ENCODE results near the gene RCVRN.

The RCVRN gene

GRCh38 chr17:9894231-9894630, 10.8 kb downstream of the RCVRN start:
- no peak for DNase-seq

GRCh38 chr17:9893411-9894012, 11.6 kb downstream of the RCVRN start:
- no peak for DNase-seq

- DNase-seq, result no peak
Measured at GRCh38 chr17:9890124-9890523, 14.9 kb downstream of the RCVRN start.

GRCh38 chr17:9887508-9887907, 17.6 kb downstream of the RCVRN start:
- no peak for DNase-seq

GRCh38 chr17:9886141-9886930, 18.7 kb downstream of the RCVRN start:
- no peak for DNase-seq

GRCh38 chr17:9883451-9883850, 21.6 kb downstream of the RCVRN start:
- no peak for DNase-seq

- DNase-seq, result no peak
Measured at GRCh38 chr17:9880582-9880999, 24.5 kb downstream of the RCVRN start.

- no peak for DNase-seq
Measured at GRCh38 chr17:9878786-9879525, 26.1 kb downstream of the RCVRN start.

- DNase-seq, result no peak
Measured at GRCh38 chr17:9878356-9878755, 26.7 kb downstream of the RCVRN start.

- no peak for DNase-seq
Measured at GRCh38 chr17:9875441-9875840, 29.6 kb downstream of the RCVRN start.

- no peak for DNase-seq
Measured at GRCh38 chr17:9874722-9875121, 30.3 kb downstream of the RCVRN start.

GRCh38 chr17:9872852-9873251, 32.2 kb downstream of the RCVRN start:
- DNase-seq, result no peak

GRCh38 chr17:9868552-9868951, 36.5 kb downstream of the RCVRN start:
- no peak for DNase-seq

GRCh38 chr17:9865586-9865985, 39.5 kb downstream of the RCVRN start:
- no peak for DNase-seq

GRCh38 chr17:9862949-9863348, 42.1 kb downstream of the RCVRN start:
- no peak for DNase-seq

GRCh38 chr17:9862220-9862619, 42.9 kb downstream of the RCVRN start:
- no peak for DNase-seq

- DNase-seq, result no peak
Measured at GRCh38 chr17:9860851-9861250, 44.2 kb downstream of the RCVRN start.

GRCh38 chr17:9859781-9860180, 45.3 kb downstream of the RCVRN start:
- DNase-seq, result no peak

GRCh38 chr17:9855036-9855435, 50.0 kb downstream of the RCVRN start:
- no peak for DNase-seq

- DNase-seq, result no peak
Measured at GRCh38 chr17:9854255-9854654, 50.8 kb downstream of the RCVRN start.

- DNase-seq, result no peak
Measured at GRCh38 chr17:9850151-9850550, 54.9 kb downstream of the RCVRN start.

Data from cortex of kidney (tissue), 1 donor.